ENCODE data around the gene UBTD1.
A peak's percentile ranks its signal among the peaks of the same experiment; 100 is the strongest.
"Not testable (repeated sequence)": the region's sequence is repeated elsewhere in the genome, so short reads cannot be mapped to it uniquely, and the experiment has no call there.

The UBTD1 gene

GRCh38 chr10:97540669-97541500 is 42.2 kb downstream of the UBTD1 start:
- DNase-seq, result no peak

- peak; percentile 94 for DNase-seq
These were observed 43.7 kb downstream of the UBTD1 start for GRCh38 chr10:97542169-97543024.

- peak; percentile 95 for DNase-seq
These were observed 44.4 kb downstream of the UBTD1 start for GRCh38 chr10:97543025-97543546.

- DNase-seq, result no peak
These were observed 47.9 kb downstream of the UBTD1 start for GRCh38 chr10:97546456-97547270.

GRCh38 chr10:97547271-97547600 is 48.5 kb downstream of the UBTD1 start:
- no peak for DNase-seq

DNA sequence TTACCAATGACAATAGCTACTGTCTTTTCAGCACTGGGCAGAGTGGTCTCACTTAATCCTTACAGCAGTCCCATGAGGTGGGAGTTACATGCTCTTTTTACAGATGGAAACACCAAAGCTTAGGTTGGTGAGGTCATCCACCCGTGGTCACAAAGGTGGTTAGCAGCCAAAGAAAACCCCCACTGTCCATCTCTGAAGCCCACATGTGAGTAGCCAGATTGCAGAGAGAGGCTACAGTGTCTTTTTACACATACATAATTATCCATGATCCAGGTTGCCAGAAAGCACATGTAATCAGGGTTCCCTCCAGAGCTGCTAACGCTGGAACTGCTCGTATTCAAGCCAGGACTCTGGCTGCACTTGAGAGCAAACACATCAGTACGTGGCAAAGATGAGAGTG is 49.2 kb downstream of the UBTD1 start:
- DNase-seq, result peak; percentile 14

DNA sequence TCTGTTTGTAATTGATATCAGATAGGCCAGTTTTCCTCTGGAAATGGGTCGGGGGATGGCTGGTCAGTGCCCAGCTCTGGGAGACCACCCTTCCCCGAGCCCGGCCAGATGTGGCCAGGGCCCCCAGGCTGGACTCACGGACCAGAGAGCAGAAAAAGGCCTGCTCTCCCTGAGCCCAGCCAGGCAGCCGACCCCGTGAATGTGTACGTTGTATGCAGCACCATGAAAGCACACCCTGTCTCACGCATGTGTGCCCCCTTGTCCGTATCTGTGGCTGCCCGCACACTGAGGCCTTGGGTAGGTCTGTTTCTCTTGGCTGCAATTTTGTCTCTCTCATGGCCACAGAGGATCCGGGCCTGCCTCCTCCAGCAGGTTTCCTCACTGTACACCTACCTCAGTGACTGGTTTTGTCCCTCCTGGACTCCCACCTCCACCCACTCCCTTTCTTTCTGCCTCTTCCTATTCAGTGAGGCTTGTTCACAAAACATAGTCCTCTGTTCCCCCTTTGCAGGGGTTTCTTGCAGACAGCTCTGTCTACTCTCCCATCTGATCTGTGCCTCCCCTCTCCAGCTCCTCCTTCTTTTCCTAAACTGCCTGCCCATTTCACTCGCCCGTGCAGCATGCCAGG is 50.2 kb downstream of the UBTD1 start:
- DNase-seq, result no peak

DNA sequence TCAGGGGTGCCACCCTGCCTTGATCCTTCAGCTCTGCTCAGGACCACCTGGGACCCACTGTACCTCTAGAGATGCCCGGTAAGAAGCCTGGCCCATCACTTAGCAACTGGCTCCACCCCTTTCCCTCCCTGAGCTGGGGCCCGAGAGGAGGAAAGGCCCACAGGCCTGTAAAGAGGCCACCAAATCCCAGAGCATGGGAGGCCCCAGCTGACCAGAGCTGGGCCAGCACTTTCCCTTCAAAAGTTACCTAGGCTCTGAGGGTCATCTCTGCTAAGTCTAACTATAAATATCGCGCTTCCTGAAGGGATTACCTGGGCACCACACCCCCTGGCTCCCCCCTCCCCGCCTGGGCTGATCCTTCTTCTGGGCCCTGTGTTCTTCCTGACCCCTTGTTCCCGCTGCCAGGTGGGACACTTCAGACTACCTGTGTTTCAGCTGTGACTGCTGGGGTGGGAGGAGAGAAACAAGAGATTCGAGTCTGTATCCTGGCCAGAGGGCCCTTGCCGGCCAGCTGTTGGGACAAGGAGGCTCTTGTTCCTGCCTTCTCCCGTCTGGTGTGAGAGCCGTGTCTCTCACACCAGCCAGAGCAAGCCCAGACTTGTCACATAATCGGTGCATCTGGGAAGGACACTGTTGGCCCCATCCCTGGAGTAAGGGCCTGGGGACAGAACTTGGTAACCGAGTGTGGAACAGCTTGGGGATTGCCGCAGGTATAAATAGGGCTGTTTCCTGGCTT is 51.0 kb downstream of the UBTD1 start:
- no peak for DNase-seq

DNA sequence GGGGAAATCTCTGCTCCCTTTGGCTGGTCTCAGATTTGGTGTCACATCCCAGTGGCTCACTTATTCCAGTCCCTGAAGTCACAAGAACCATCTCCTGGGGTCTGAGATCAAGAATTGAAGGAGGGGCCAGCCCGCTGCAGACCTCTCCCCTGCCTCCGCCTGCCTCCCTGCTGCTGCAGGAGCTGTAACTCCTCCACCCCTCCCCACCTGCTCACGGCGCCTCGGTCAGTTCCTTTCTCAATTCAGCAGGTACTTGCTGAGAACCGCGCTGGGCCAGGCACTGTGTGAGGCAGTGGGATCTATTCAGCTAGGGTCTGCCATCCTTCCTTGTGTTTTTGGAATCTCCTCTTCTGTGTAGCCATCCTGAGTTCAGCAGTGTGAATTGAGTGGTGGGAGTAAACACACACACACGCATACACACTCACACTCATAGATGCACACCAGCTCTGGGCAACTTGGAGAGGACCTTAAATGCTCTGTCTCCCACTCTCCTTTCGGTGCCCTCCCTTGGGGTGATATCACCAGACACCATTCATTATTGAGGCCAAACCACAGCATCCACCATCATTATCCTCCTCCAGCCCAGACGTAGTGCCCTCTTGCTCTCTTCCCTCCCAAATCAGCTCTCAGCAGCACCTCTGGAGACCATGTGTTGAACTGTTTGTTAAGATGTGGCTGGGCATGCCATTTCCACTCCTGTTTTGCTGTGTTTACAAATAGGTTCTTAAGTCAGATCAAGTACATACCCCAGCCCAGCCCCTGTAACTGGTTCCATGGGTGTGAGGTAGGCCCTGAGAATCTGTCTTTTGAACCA is 51.8 kb downstream of the UBTD1 start:
- no peak for DNase-seq

- no peak for DNase-seq
These were observed 52.5 kb downstream of the UBTD1 start for GRCh38 chr10:97551271-97551670.

DNA sequence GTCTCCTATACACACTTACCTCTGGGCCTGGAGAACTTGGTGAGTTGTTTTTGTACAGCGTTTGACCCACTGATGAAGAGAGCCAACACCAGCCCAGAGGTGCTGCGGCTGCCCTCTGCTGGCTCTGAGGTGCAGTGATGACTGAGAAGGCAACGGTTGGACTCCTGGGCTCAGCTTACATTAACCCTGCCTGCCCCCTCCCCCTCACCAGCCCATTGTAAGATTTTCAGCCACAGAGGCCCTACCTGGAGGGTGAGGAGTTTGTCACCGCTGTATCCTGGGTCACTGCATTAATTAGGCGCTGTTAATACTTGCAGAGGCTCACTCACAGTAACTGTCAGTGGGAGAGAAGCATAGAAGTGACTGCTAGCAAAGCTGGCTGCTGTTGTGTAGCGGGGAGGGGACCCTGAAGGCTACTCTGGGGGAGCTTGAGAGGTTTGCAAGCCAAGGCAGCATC is 54.9 kb downstream of the UBTD1 start:
- DNase-seq, result peak; percentile 66

- DNase-seq, result not testable (repeated sequence)
These were observed 55.6 kb downstream of the UBTD1 start for GRCh38 chr10:97554336-97554735.

GRCh38 chr10:97555541-97555940 is 56.8 kb downstream of the UBTD1 start:
- DNase-seq, result not testable (repeated sequence)

GRCh38 chr10:97560731-97561381 is 62.1 kb downstream of the UBTD1 start:
- DNase-seq, result not testable (repeated sequence)

GRCh38 chr10:97561386-97562077 is 62.8 kb downstream of the UBTD1 start:
- DNase-seq, result not testable (repeated sequence)

DNA sequence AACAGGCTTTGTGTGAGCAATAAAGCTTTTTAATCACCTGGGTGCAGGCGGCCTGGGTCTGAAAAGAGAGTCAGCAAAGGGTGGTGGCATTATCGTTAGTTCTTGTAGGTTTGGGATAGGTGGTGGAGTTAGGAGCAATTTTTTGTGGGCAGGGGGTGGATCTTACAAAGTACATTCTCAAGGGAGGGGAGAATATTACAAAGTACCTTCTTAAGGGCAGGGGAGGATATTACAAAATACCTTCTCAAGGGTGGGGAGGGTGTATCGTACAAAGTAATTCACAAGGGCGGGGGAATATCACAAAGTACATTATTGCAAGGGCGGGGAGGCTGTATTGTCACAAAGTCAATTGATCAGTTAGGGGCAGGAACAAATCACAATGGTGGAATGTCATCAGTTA is 63.6 kb downstream of the UBTD1 start:
- DNase-seq, result not testable (repeated sequence)

- no peak for DNase-seq
These were observed 64.6 kb downstream of the UBTD1 start for GRCh38 chr10:97563337-97563736.

- DNase-seq, result no peak
These were observed 66.1 kb downstream of the UBTD1 start for GRCh38 chr10:97564776-97565175.

DNA sequence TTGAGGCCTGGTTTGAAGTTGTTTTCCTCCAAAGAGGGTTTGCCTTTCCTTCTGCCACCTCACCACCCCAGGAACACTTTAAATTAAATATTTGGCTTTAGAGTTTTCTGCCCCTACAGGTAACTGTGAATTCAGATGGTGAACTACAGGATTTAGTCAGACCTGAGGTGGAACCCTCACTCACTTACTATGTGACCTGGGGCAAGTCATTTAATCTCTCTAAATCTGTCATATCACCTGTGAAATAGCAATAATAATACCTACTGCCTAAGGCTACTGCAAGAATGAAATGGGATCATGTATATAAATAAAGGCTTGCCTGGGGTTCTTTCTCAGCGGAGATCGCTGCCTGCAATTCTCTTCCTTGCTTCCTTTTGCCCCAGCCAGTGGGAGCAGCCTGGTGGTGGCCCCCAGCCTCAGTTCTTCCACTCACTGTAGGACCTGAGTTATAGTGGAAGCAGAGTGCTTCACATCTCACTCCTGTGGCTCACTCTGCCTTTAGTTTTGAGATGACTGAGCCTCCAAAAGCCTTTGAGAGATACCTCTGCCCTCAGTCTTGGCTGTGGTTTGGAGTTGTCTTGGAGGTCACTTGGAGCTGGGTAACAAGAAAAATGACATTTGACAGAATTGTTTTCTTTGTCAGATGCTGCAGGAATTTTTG is 67.7 kb downstream of the UBTD1 start:
- no peak for DNase-seq

All from fibroblast of skin of right quadriceps (primary cell).